GM23338 (cell line): ENCODE data around the gene SENP3.

Source experiments
- CREB1 ChIP-seq: fragments of 250-450 bp; sonication (Bioruptor Pico); IDR thresholded peaks from 2 replicates; pipeline ENCODE4 v1.5.0; 2020; ENCODE audit warnings: low read depth, mild to moderate bottlenecking, moderate library complexity
- EZH2 ChIP-seq: fragments of 200-600 bp; sonication (generic); IDR thresholded peaks from one replicate; pipeline ENCODE4 v1.8.0; 2017; ENCODE audit warnings: antibody characterized with exemption, mild to moderate bottlenecking, low read depth; ENCODE audit not compliant: unreplicated experiment
- EZH2phosphoT487 ChIP-seq: fragments of 200-600 bp; sonication (generic); IDR thresholded peaks from one replicate; pipeline ENCODE4 v1.8.1; 2018; ENCODE audit warnings: antibody characterized with exemption; ENCODE audit not compliant: unreplicated experiment
- JUNB ChIP-seq: IDR thresholded peaks from one replicate; pipeline ENCODE4 v1.6.1; 2016; ENCODE audit warnings: antibody characterized with exemption; ENCODE audit not compliant: unreplicated experiment
- NANOG ChIP-seq: IDR thresholded peaks from 2 replicates; pipeline ENCODE4 v1.6.1; 2016; ENCODE audit warnings: antibody characterized with exemption, borderline replicate concordance
- POLR2AphosphoS5 ChIP-seq: IDR thresholded peaks from 2 replicates; pipeline ENCODE4 v1.6.1; 2016; ENCODE audit warnings: antibody characterized with exemption, low read depth
- TF ChIP-seq, protein P1 (sequence below), 2 experiments: fragments of 200-600 bp in 1 of 2; sonication (generic) in 1 of 2; conservative IDR thresholded peaks; 2 replicates each; pipeline versions ENCODE4 v1.5.1 to v1.6.1; 2016 to 2017; ENCODE audit warnings: antibody characterized with exemption in 2 of 2, low read depth in 2 of 2, mild to moderate bottlenecking in 2 of 2, moderate library complexity in 1 of 2
- TF ChIP-seq, protein P2 (sequence below): IDR thresholded peaks from one replicate; pipeline ENCODE4 v1.6.1; 2018; ENCODE audit warnings: antibody characterized with exemption; ENCODE audit not compliant: unreplicated experiment

DNA sequence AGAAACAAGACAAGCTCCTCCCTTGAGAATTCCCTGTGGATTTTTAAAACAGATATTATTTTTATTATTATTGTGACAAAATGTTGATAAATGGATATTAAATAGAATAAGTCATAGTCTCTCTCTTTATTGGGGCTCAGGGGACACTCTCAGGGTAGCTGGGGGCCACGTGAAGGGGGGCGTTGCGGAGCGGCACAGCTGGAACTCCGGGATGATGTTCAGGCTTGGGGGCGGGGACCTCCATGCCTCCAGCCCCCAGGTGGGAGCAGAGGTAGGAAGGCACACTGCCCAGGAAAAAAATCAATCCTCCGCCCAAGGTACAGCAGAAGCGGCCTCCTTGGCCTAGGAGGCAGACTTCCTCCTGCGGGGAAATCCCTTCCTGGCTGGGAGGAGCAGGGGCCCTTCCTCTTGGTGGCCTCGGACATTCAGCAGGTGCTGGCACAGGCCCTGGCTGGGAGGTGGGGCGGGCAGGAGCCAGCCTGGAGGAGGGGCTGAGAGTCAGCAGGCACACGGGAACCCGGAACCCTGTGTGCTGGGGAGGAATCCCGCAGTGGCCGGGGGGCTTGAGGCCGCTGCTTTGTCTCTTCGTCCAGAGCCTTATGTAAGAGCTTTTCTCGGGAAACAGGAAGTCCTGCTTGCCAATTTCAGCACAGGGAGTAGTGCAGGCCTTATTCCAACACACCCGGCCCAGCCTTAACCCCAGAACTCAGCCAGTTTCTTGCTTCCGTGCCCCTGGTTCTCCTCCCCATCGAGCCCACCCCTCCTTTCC lies 3.8 kb upstream of the SENP3 start:
- TF ChIP-seq, protein P1, sequence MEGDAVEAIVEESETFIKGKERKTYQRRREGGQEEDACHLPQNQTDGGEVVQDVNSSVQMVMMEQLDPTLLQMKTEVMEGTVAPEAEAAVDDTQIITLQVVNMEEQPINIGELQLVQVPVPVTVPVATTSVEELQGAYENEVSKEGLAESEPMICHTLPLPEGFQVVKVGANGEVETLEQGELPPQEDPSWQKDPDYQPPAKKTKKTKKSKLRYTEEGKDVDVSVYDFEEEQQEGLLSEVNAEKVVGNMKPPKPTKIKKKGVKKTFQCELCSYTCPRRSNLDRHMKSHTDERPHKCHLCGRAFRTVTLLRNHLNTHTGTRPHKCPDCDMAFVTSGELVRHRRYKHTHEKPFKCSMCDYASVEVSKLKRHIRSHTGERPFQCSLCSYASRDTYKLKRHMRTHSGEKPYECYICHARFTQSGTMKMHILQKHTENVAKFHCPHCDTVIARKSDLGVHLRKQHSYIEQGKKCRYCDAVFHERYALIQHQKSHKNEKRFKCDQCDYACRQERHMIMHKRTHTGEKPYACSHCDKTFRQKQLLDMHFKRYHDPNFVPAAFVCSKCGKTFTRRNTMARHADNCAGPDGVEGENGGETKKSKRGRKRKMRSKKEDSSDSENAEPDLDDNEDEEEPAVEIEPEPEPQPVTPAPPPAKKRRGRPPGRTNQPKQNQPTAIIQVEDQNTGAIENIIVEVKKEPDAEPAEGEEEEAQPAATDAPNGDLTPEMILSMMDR (conservative IDR thresholded peaks at IDR 0.05; ENCODE audit: low read depth in 2 of 2), result peak in 1 of 2 experiments; percentile 8; a peak in 1 of 4 replicates
- no peak for TF ChIP-seq EZH2phosphoT487
- no peak for TF ChIP-seq NANOG
- no peak for TF ChIP-seq EZH2
- peak; percentile 49 for TF ChIP-seq POLR2AphosphoS5
- TF ChIP-seq CREB1, result no peak
- TF ChIP-seq JUNB, result no peak
- TF ChIP-seq, protein P2, sequence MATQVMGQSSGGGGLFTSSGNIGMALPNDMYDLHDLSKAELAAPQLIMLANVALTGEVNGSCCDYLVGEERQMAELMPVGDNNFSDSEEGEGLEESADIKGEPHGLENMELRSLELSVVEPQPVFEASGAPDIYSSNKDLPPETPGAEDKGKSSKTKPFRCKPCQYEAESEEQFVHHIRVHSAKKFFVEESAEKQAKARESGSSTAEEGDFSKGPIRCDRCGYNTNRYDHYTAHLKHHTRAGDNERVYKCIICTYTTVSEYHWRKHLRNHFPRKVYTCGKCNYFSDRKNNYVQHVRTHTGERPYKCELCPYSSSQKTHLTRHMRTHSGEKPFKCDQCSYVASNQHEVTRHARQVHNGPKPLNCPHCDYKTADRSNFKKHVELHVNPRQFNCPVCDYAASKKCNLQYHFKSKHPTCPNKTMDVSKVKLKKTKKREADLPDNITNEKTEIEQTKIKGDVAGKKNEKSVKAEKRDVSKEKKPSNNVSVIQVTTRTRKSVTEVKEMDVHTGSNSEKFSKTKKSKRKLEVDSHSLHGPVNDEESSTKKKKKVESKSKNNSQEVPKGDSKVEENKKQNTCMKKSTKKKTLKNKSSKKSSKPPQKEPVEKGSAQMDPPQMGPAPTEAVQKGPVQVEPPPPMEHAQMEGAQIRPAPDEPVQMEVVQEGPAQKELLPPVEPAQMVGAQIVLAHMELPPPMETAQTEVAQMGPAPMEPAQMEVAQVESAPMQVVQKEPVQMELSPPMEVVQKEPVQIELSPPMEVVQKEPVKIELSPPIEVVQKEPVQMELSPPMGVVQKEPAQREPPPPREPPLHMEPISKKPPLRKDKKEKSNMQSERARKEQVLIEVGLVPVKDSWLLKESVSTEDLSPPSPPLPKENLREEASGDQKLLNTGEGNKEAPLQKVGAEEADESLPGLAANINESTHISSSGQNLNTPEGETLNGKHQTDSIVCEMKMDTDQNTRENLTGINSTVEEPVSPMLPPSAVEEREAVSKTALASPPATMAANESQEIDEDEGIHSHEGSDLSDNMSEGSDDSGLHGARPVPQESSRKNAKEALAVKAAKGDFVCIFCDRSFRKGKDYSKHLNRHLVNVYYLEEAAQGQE, result no peak
